ENCODE measurements around the gene COL9A1. TPM values are rescaled to one million over a fixed set of nuclear protein-coding genes. Genes with fewer than 3 reads are reported as not detected.

Gene COL9A1
- total and polyA plus RNA-seq, 2 experiments from 2014 or later: 1.6 to 2.3 TPM

- H3K79me2 ChIP-seq: no peaks in the 10 kb centered on the region
- H3K27me3 ChIP-seq: peaks cover 19% of the 10 kb centered on the region
- no peak overlapping the region for H3K4me3 ChIP-seq
- H2AFZ ChIP-seq: no peak overlapping the region
- WGBS (ENCODE audit: low lambda C conversion rate, missing lambda C conversion rate): 89% methylated on average over 1 of the region's 1 CpG
- H4K20me1 ChIP-seq (ENCODE audit: insufficient read depth, poor library complexity, severe bottlenecking): no peaks in the 10 kb centered on the region
- H3K27ac ChIP-seq: no peak overlapping the region
- H3K9me3 ChIP-seq (ENCODE audit: low read depth): no peaks in the 10 kb centered on the region
- no peak for DNase-seq (ENCODE audit: low spot score)
- TF ChIP-seq CTCF (IDR thresholded peaks at IDR 0.05; ENCODE audit: poor library complexity) (no peak), EZH2phosphoT487 (IDR thresholded peaks at IDR 0.05; ENCODE audit: low read depth, severe bottlenecking, unreplicated experiment) (no peak), EZH2 (IDR thresholded peaks at IDR 0.05; ENCODE audit: borderline replicate concordance) (no peak)
- H3K36me3 ChIP-seq (replicated peaks; ENCODE audit: insufficient read depth, low read depth): no peaks in the 10 kb centered on the region
- H3K9me2 ChIP-seq (replicated peaks; ENCODE audit: insufficient read depth): no peaks in the 10 kb centered on the region
- H3K4me2 ChIP-seq: no peak overlapping the region
- H3K4me1 ChIP-seq (ENCODE audit: insufficient read depth): no peaks in the 10 kb centered on the region
These were observed 10.7 kb downstream of the COL9A1 start for GRCh38 chr6:70292193-70292592.

- Histone ChIP-seq H3K4me2 (no peak overlapping the region), H3K4me1 (ENCODE audit: insufficient read depth) (no peaks in the 10 kb centered on the region), H3K79me2 (no peaks in the 10 kb centered on the region), H3K36me3 (replicated peaks; ENCODE audit: insufficient read depth, low read depth) (no peaks in the 10 kb centered on the region), H3K4me3 (no peak overlapping the region), H3K27ac (no peak overlapping the region), H2AFZ (no peak overlapping the region), H3K27me3 (peaks cover 45% of the 10 kb centered on the region), H3K9me2 (replicated peaks; ENCODE audit: insufficient read depth) (no peaks in the 10 kb centered on the region), H3K9me3 (ENCODE audit: low read depth) (no peaks in the 10 kb centered on the region), H4K20me1 (ENCODE audit: insufficient read depth, poor library complexity, severe bottlenecking) (no peaks in the 10 kb centered on the region)
- DNase-seq (ENCODE audit: low spot score): no peak
- WGBS (ENCODE audit: low lambda C conversion rate, missing lambda C conversion rate): 42% methylated on average over 2 of the region's 2 CpGs
- TF ChIP-seq EZH2phosphoT487 (IDR thresholded peaks at IDR 0.05; ENCODE audit: low read depth, severe bottlenecking, unreplicated experiment) (no peak), CTCF (IDR thresholded peaks at IDR 0.05; ENCODE audit: poor library complexity) (peak; percentile 42)
These were observed 13.6 kb downstream of the COL9A1 start for GRCh38 chr6:70289299-70289698.

- Histone ChIP-seq H3K9me3 (ENCODE audit: low read depth) (no peaks in the 10 kb centered on the region), H3K27me3 (peaks cover 69% of the 10 kb centered on the region)
- TF ChIP-seq EZH2 (IDR thresholded peaks at IDR 0.05; ENCODE audit: borderline replicate concordance): no peak
- TF ChIP-seq CTCF (IDR thresholded peaks at IDR 0.05; ENCODE audit: poor library complexity): no peak
- TF ChIP-seq EZH2phosphoT487 (IDR thresholded peaks at IDR 0.05; ENCODE audit: low read depth, severe bottlenecking, unreplicated experiment): no peak
These were observed 16.0 kb downstream of the COL9A1 start for GRCh38 chr6:70286905-70287304.

GRCh38 chr6:70285201-70285600, 17.7 kb downstream of the COL9A1 start:
- Histone ChIP-seq H3K27me3 (peaks cover 86% of the 10 kb centered on the region), H2AFZ (no peak overlapping the region), H3K4me1 (ENCODE audit: insufficient read depth) (peaks cover 8% of the 10 kb centered on the region), H3K27ac (no peak overlapping the region), H3K4me3 (no peak overlapping the region), H3K9me3 (ENCODE audit: low read depth) (no peaks in the 10 kb centered on the region), H3K9me2 (replicated peaks; ENCODE audit: insufficient read depth) (no peaks in the 10 kb centered on the region), H3K79me2 (no peaks in the 10 kb centered on the region), H3K4me2 (no peak overlapping the region), H4K20me1 (ENCODE audit: insufficient read depth, poor library complexity, severe bottlenecking) (no peaks in the 10 kb centered on the region), H3K36me3 (replicated peaks; ENCODE audit: insufficient read depth, low read depth) (no peaks in the 10 kb centered on the region)
- 91% methylated on average over 4 of the region's 4 CpGs for WGBS (ENCODE audit: low lambda C conversion rate, missing lambda C conversion rate)
- no peak for DNase-seq (ENCODE audit: low spot score)
- TF ChIP-seq EZH2 (IDR thresholded peaks at IDR 0.05; ENCODE audit: borderline replicate concordance) (no peak), EZH2phosphoT487 (IDR thresholded peaks at IDR 0.05; ENCODE audit: low read depth, severe bottlenecking, unreplicated experiment) (no peak), CTCF (IDR thresholded peaks at IDR 0.05; ENCODE audit: poor library complexity) (no peak)

More at GRCh38 chr6:70286905-70287304, 16.0 kb downstream of the COL9A1 start:
- Histone ChIP-seq H3K4me1 (ENCODE audit: insufficient read depth) (peaks cover 7% of the 10 kb centered on the region), H3K9me2 (replicated peaks; ENCODE audit: insufficient read depth) (no peaks in the 10 kb centered on the region), H4K20me1 (ENCODE audit: insufficient read depth, poor library complexity, severe bottlenecking) (no peaks in the 10 kb centered on the region), H3K36me3 (replicated peaks; ENCODE audit: insufficient read depth, low read depth) (no peaks in the 10 kb centered on the region), H2AFZ (no peak overlapping the region), H3K79me2 (no peaks in the 10 kb centered on the region), H3K4me3 (no peak overlapping the region), H3K27ac (no peak overlapping the region), H3K4me2 (no peak overlapping the region)
- 83% methylated on average over 5 of the region's 5 CpGs for WGBS (ENCODE audit: low lambda C conversion rate, missing lambda C conversion rate)
- no peak for DNase-seq (ENCODE audit: low spot score)

Measured in hepatocyte (in vitro differentiated cells).